ENCODE data around the gene PTPRN2.

Gene PTPRN2

GRCh38 chr7:158016180-158017097, 571.2 kb downstream of the PTPRN2 start:
- no peak for DNase-seq

- no peak for DNase-seq
Observed at GRCh38 chr7:158015403-158016179, 572.0 kb downstream of the PTPRN2 start.

- no peak for DNase-seq
Observed at GRCh38 chr7:158014976-158015375, 572.6 kb downstream of the PTPRN2 start.

- no peak for DNase-seq
Observed at GRCh38 chr7:158013085-158013668, 574.4 kb downstream of the PTPRN2 start.

- DNase-seq: no peak
Observed at GRCh38 chr7:158011941-158012340, 575.7 kb downstream of the PTPRN2 start.

GRCh38 chr7:158010961-158011693, 576.5 kb downstream of the PTPRN2 start:
- no peak for DNase-seq

- no peak for DNase-seq
Observed at GRCh38 chr7:158009886-158010285, 577.7 kb downstream of the PTPRN2 start.

GRCh38 chr7:158008267-158008666, 579.4 kb downstream of the PTPRN2 start:
- no peak for DNase-seq

- no peak for DNase-seq
Observed at GRCh38 chr7:158007697-158008257, 579.8 kb downstream of the PTPRN2 start.

GRCh38 chr7:158006841-158007696, 580.6 kb downstream of the PTPRN2 start:
- no peak for DNase-seq

GRCh38 chr7:158005531-158005930, 582.1 kb downstream of the PTPRN2 start:
- no peak for DNase-seq

- no peak for DNase-seq
Observed at GRCh38 chr7:158004123-158004490, 583.5 kb downstream of the PTPRN2 start.

- DNase-seq: no peak
Observed at GRCh38 chr7:158003441-158004122, 584.0 kb downstream of the PTPRN2 start.

- no peak for DNase-seq
Observed at GRCh38 chr7:158002486-158003080, 585.0 kb downstream of the PTPRN2 start.

- DNase-seq: no peak
Observed at GRCh38 chr7:158001621-158002320, 585.9 kb downstream of the PTPRN2 start.

- no peak for DNase-seq
Observed at GRCh38 chr7:158001003-158001402, 586.6 kb downstream of the PTPRN2 start.

- no peak for DNase-seq
Observed at GRCh38 chr7:158000160-158000559, 587.5 kb downstream of the PTPRN2 start.

- DNase-seq: no peak
Observed at GRCh38 chr7:157998884-157999552, 588.6 kb downstream of the PTPRN2 start.

GRCh38 chr7:157997471-157997870, 590.2 kb downstream of the PTPRN2 start:
- no peak for DNase-seq
